ENCODE measurements around the gene GSX2. TPM values are rescaled to one million over a fixed set of nuclear protein-coding genes. Genes with fewer than 3 reads are reported as not detected.

GSX2 gene
- total RNA-seq, 1 experiment from 2014 or later, result not detected

DNA sequence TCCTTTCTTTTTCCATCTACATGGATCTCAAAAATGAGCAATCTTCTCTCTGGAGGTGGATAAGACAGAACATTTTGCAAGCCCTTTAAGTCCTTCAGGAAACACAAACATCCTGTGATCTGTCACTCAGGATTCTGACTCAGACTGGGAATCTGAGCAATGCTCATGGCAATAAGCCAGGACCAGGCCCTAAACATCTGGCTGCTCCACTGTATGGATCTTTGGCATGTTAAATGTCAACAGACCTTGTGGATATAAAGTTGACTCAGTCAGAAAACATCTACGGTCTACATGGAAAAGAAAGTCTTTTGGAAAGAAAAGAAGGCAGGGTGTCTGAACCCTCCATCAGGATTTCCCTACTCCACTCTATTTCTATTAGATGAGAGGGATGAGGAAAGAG, 17.8 kb upstream of the GSX2 start:
- Histone ChIP-seq H3K4me1 (ENCODE audit: control insufficient read depth in 1 of 2, insufficient read depth in 2 of 2, low read length in 2 of 2) (peaks cover 12 to 32% of the 10 kb centered on the region in 2 experiments), H3K9ac (ENCODE audit: low read length) (no peak overlapping the region), H4K20me1 (ENCODE audit: insufficient read depth) (no peaks in the 10 kb centered on the region), H3K27ac (ENCODE audit: low read depth, low read length) (no peak overlapping the region), H3K4me3 (replicated peaks in 1 of 2; ENCODE audit: low read depth in 1 of 2, low read length in 2 of 2) (no peak overlapping the region; a peak in 1 of 4 replicates), H3K9me2 (ENCODE audit: insufficient read depth) (no peaks in the 10 kb centered on the region), H3K4me2 (ENCODE audit: low read length) (peak overlapping the region; percentile 58), H3K27me3 (ENCODE audit: insufficient read depth, low read length) (no peaks in the 10 kb centered on the region), H3K9me3 (ENCODE audit: control insufficient read depth in 1 of 2, insufficient read depth in 1 of 2, low read depth in 1 of 2, low read length in 2 of 2) (no peaks in the 10 kb centered on the region), H3K36me3 (ENCODE audit: control insufficient read depth in 1 of 2, insufficient read depth in 2 of 2, low read length in 2 of 2) (no peaks in the 10 kb centered on the region), H2AFZ (ENCODE audit: low read depth, low read length, poor library complexity, severe bottlenecking) (no peak overlapping the region), H3K79me2 (ENCODE audit: insufficient read depth, low read length) (no peaks in the 10 kb centered on the region)
- intact Hi-C loops (cut with micrococcal nuclease), result no loop called here
- RAD21 ChIA-PET (ENCODE audit: low non-redundant PET in 1 of 2, low total read pairs in 2 of 2, uncharacterized antibody in 2 of 2, unreplicated experiment in 2 of 2), result no interaction called here
- DNase-seq (ENCODE audit: low read depth, low spot score) (peak; percentile 70), ATAC-seq (peak; percentile 90)
- POLR2A ChIA-PET, result no interaction called here
- CTCF ChIA-PET, result no interaction called here
- no TSS peak for BruUV-seq (replicated peaks)
- TF ChIP-seq EZH2phosphoT487 (IDR thresholded peaks at IDR 0.05; ENCODE audit: borderline replicate concordance) (no peak), FOSL1 (IDR thresholded peaks at IDR 0.05; ENCODE audit: low read depth) (peak; percentile 69), SIN3A (IDR thresholded peaks at IDR 0.05; ENCODE audit: low read depth) (peak; percentile 58; the same call in 1 of the 2 replicates), ELF1 (IDR thresholded peaks at IDR 0.05; ENCODE audit: borderline replicate concordance, low read depth) (no peak), EGR1 (IDR thresholded peaks at IDR 0.05; ENCODE audit: low read depth) (no peak), YY1 (IDR thresholded peaks at IDR 0.05; ENCODE audit: extremely low read depth, insufficient replicate concordance, low read depth, low read length) (no peak), EZH2 (IDR thresholded peaks at IDR 0.05) (no peak), POLR2A (IDR thresholded peaks at IDR 0.05; ENCODE audit: borderline replicate concordance, extremely low read depth, insufficient read depth, insufficient read length) (no peak), POLR2AphosphoS5 (IDR thresholded peaks at IDR 0.05; ENCODE audit: low read depth, low read length) (peak; percentile 55; the same call in 1 of the 2 replicates), ZNF274 (IDR thresholded peaks at IDR 0.05; ENCODE audit: low read depth, low read length) (no peak), CBX3 (IDR thresholded peaks at IDR 0.05; ENCODE audit: low read depth) (peak; percentile 57; the same call in 1 of the 2 replicates), RAD21 (IDR thresholded peaks at IDR 0.05; ENCODE audit: low read depth) (no peak), JUND (IDR thresholded peaks at IDR 0.05) (peak; percentile 73), SP1 (IDR thresholded peaks at IDR 0.05; ENCODE audit: low read depth) (peak; percentile 69), ZFX (IDR thresholded peaks at IDR 0.05) (no peak), SRF (IDR thresholded peaks at IDR 0.05; ENCODE audit: low read depth) (peak; percentile 40; the same call in 1 of the 2 replicates), CEBPB (IDR thresholded peaks at IDR 0.05; ENCODE audit: low read depth) (peak; percentile 76)
- TF ChIP-seq, protein P1, sequence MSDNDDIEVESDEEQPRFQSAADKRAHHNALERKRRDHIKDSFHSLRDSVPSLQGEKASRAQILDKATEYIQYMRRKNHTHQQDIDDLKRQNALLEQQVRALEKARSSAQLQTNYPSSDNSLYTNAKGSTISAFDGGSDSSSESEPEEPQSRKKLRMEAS (IDR thresholded peaks at IDR 0.05), result peak; percentile 47
- TF ChIP-seq, protein P2, sequence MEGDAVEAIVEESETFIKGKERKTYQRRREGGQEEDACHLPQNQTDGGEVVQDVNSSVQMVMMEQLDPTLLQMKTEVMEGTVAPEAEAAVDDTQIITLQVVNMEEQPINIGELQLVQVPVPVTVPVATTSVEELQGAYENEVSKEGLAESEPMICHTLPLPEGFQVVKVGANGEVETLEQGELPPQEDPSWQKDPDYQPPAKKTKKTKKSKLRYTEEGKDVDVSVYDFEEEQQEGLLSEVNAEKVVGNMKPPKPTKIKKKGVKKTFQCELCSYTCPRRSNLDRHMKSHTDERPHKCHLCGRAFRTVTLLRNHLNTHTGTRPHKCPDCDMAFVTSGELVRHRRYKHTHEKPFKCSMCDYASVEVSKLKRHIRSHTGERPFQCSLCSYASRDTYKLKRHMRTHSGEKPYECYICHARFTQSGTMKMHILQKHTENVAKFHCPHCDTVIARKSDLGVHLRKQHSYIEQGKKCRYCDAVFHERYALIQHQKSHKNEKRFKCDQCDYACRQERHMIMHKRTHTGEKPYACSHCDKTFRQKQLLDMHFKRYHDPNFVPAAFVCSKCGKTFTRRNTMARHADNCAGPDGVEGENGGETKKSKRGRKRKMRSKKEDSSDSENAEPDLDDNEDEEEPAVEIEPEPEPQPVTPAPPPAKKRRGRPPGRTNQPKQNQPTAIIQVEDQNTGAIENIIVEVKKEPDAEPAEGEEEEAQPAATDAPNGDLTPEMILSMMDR (IDR thresholded peaks at IDR 0.05 in 2 of 3, conservative IDR thresholded peaks at IDR 0.05 in 1 of 3; ENCODE audit: borderline replicate concordance in 1 of 3, insufficient read depth in 1 of 3, low read depth in 2 of 3, low read length in 2 of 3), result no peak
- TF ChIP-seq, protein P3, sequence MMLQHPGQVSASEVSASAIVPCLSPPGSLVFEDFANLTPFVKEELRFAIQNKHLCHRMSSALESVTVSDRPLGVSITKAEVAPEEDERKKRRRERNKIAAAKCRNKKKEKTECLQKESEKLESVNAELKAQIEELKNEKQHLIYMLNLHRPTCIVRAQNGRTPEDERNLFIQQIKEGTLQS (IDR thresholded peaks at IDR 0.05), result no peak
- TF ChIP-seq, protein P4, sequence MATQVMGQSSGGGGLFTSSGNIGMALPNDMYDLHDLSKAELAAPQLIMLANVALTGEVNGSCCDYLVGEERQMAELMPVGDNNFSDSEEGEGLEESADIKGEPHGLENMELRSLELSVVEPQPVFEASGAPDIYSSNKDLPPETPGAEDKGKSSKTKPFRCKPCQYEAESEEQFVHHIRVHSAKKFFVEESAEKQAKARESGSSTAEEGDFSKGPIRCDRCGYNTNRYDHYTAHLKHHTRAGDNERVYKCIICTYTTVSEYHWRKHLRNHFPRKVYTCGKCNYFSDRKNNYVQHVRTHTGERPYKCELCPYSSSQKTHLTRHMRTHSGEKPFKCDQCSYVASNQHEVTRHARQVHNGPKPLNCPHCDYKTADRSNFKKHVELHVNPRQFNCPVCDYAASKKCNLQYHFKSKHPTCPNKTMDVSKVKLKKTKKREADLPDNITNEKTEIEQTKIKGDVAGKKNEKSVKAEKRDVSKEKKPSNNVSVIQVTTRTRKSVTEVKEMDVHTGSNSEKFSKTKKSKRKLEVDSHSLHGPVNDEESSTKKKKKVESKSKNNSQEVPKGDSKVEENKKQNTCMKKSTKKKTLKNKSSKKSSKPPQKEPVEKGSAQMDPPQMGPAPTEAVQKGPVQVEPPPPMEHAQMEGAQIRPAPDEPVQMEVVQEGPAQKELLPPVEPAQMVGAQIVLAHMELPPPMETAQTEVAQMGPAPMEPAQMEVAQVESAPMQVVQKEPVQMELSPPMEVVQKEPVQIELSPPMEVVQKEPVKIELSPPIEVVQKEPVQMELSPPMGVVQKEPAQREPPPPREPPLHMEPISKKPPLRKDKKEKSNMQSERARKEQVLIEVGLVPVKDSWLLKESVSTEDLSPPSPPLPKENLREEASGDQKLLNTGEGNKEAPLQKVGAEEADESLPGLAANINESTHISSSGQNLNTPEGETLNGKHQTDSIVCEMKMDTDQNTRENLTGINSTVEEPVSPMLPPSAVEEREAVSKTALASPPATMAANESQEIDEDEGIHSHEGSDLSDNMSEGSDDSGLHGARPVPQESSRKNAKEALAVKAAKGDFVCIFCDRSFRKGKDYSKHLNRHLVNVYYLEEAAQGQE (IDR thresholded peaks at IDR 0.05; ENCODE audit: low read depth), result no peak
- TF ChIP-seq, protein P5, sequence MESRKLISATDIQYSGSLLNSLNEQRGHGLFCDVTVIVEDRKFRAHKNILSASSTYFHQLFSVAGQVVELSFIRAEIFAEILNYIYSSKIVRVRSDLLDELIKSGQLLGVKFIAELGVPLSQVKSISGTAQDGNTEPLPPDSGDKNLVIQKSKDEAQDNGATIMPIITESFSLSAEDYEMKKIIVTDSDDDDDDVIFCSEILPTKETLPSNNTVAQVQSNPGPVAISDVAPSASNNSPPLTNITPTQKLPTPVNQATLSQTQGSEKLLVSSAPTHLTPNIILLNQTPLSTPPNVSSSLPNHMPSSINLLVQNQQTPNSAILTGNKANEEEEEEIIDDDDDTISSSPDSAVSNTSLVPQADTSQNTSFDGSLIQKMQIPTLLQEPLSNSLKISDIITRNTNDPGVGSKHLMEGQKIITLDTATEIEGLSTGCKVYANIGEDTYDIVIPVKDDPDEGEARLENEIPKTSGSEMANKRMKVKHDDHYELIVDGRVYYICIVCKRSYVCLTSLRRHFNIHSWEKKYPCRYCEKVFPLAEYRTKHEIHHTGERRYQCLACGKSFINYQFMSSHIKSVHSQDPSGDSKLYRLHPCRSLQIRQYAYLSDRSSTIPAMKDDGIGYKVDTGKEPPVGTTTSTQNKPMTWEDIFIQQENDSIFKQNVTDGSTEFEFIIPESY (IDR thresholded peaks at IDR 0.05; ENCODE audit: extremely low read depth, insufficient replicate concordance, low read length), result no peak

All from HCT116 (cell line).